Measurements from ENCODE around the gene KRTAP12-2. TPM values are rescaled to one million over a fixed set of nuclear protein-coding genes. Genes with fewer than 3 reads are reported as not detected.

KRTAP12-2 gene
- total RNA-seq, 2 donors from 2014 or later = not detected

GRCh38 chr21:44706026-44706705, 39.4 kb upstream of the KRTAP12-2 start:
- 12% methylated on average over 54 of the region's 54 CpGs for WGBS
- H3K9me3 ChIP-seq = no peaks in the 10 kb centered on the region
- no peaks in the 10 kb centered on the region for H3K36me3 ChIP-seq
- no peaks in the 10 kb centered on the region for H3K4me1 ChIP-seq (replicated peaks)
- TF ChIP-seq POLR2AphosphoS5 (IDR thresholded peaks at IDR 0.05) (no peak), POLR2A (IDR thresholded peaks at IDR 0.05) (no peak), CTCF (IDR thresholded peaks at IDR 0.05) (no peak)
- H3K27me3 ChIP-seq (replicated peaks; ENCODE audit: insufficient read depth) = peaks cover 28% of the 10 kb centered on the region
- intact Hi-C loops (cut with DNase I) = no loop called here
- DNase-seq (ENCODE audit: low spot score) = no peak
- H3K27ac ChIP-seq = no peak overlapping the region
- no peak overlapping the region for H3K4me3 ChIP-seq

- intact Hi-C loops (cut with DNase I) = no loop called here
Observed at GRCh38 chr21:44704636-44705001, 37.9 kb upstream of the KRTAP12-2 start.

GRCh38 chr21:44703731-44704635, 37.3 kb upstream of the KRTAP12-2 start:
- 54% methylated on average over 13 of the region's 13 CpGs for WGBS
- DNase-seq (ENCODE audit: low spot score) = no peak
- no peaks in the 10 kb centered on the region for H3K4me1 ChIP-seq (replicated peaks)
- peaks cover 26% of the 10 kb centered on the region for H3K27me3 ChIP-seq (replicated peaks; ENCODE audit: insufficient read depth)
- intact Hi-C loops (cut with DNase I) = no loop called here
- no peak overlapping the region for H3K4me3 ChIP-seq
- H3K27ac ChIP-seq = no peak overlapping the region
- no peaks in the 10 kb centered on the region for H3K9me3 ChIP-seq
- no peak for TF ChIP-seq CTCF (IDR thresholded peaks at IDR 0.05)
- TF ChIP-seq POLR2AphosphoS5 (IDR thresholded peaks at IDR 0.05) = no peak
- TF ChIP-seq POLR2A (IDR thresholded peaks at IDR 0.05) = no peak
- no peaks in the 10 kb centered on the region for H3K36me3 ChIP-seq

More at GRCh38 chr21:44704636-44705001, 37.9 kb upstream of the KRTAP12-2 start:
- H3K27me3 ChIP-seq (replicated peaks; ENCODE audit: insufficient read depth) = peaks cover 28% of the 10 kb centered on the region
- no peak for TF ChIP-seq CTCF (IDR thresholded peaks at IDR 0.05)
- TF ChIP-seq POLR2AphosphoS5 (IDR thresholded peaks at IDR 0.05) = no peak
- no peak for TF ChIP-seq POLR2A (IDR thresholded peaks at IDR 0.05)
- H3K4me1 ChIP-seq (replicated peaks) = no peaks in the 10 kb centered on the region
- H3K36me3 ChIP-seq = no peaks in the 10 kb centered on the region
- H3K9me3 ChIP-seq = no peaks in the 10 kb centered on the region
- no peak for DNase-seq (ENCODE audit: low spot score)
- no peak overlapping the region for H3K27ac ChIP-seq
- no peak overlapping the region for H3K4me3 ChIP-seq
- WGBS = 34% methylated on average over 13 of the region's 13 CpGs

- no peak for DNase-seq (ENCODE audit: low spot score)
- no peaks in the 10 kb centered on the region for H3K9me3 ChIP-seq
- peaks cover 24% of the 10 kb centered on the region for H3K27me3 ChIP-seq (replicated peaks; ENCODE audit: insufficient read depth)
- H3K4me1 ChIP-seq (replicated peaks) = no peaks in the 10 kb centered on the region
- intact Hi-C loops (cut with DNase I) = no loop called here
- no peak overlapping the region for H3K4me3 ChIP-seq
- TF ChIP-seq POLR2A (IDR thresholded peaks at IDR 0.05) = no peak
- no peak for TF ChIP-seq POLR2AphosphoS5 (IDR thresholded peaks at IDR 0.05)
- no peak overlapping the region for H3K27ac ChIP-seq
- 37% methylated on average over 15 of the region's 16 CpGs for WGBS
- H3K36me3 ChIP-seq = no peaks in the 10 kb centered on the region
Observed at GRCh38 chr21:44702973-44703730, 36.4 kb upstream of the KRTAP12-2 start.

Data from prostate gland (tissue), 2 donors.